ENCODE data around the gene RABEPK. TPM values are rescaled to one million over a fixed set of nuclear protein-coding genes. Genes with fewer than 3 reads are reported as not detected.
"Not testable (repeated sequence)": the region's sequence is repeated elsewhere in the genome, so short reads cannot be mapped to it uniquely, and the experiment has no call there.

RABEPK gene
- total RNA-seq, 4 donors from 2014 or later: 11.4 to 14.6 (median 13.3) TPM

GRCh38 chr9:125183054-125183453, 17.3 kb upstream of the RABEPK start:
- Histone ChIP-seq H3K9me3 (no peaks in the 10 kb centered on the region), H3K4me1 (peaks cover 32% of the 10 kb centered on the region), H3K27me3 (no peaks in the 10 kb centered on the region), H3K27ac (no peak overlapping the region), H3K4me3 (no peak overlapping the region), H3K36me3 (peaks cover 6% of the 10 kb centered on the region)
- 63% methylated on average over 2 of the region's 2 CpGs for WGBS
- no peak for TF ChIP-seq CTCF (IDR thresholded peaks at IDR 0.05)
- no peak for TF ChIP-seq POLR2A (IDR thresholded peaks at IDR 0.05)
- no peak for TF ChIP-seq EP300 (IDR thresholded peaks at IDR 0.05)
- TF ChIP-seq POLR2AphosphoS5 (IDR thresholded peaks at IDR 0.05): no peak
- DNase-seq (ENCODE audit: low spot score in 2 of 2): no peak

DNA sequence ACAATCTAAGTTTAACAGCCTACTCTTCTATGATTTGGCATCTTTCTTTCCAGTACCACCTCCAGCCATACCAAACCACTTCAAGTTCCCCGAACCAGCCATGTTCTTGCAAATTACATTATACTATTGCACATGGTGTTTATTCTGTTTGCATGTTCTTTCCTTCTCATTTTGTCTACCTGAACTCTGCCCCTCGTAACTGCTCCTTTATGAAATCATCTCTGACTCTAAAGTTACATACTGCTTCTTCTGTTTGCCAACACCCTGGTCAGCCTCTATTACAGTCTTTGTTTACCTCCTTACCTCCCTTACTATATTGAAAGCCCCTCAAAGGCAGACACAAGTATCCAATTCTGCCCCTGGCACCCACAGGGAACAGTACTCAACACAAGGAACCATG, 16.8 kb upstream of the RABEPK start:
- H3K4me1 ChIP-seq: peaks cover 37% of the 10 kb centered on the region
- no peak for DNase-seq (ENCODE audit: low spot score in 2 of 2)
- H3K36me3 ChIP-seq: peaks cover 6% of the 10 kb centered on the region
- no peak overlapping the region for H3K27ac ChIP-seq
- 85% methylated on average over 2 of the region's 2 CpGs for WGBS
- no peak for TF ChIP-seq POLR2AphosphoS5 (IDR thresholded peaks at IDR 0.05)
- TF ChIP-seq POLR2A (IDR thresholded peaks at IDR 0.05): no peak
- TF ChIP-seq CTCF (IDR thresholded peaks at IDR 0.05): no peak
- H3K4me3 ChIP-seq: no peak overlapping the region
- no peaks in the 10 kb centered on the region for H3K27me3 ChIP-seq
- no peaks in the 10 kb centered on the region for H3K9me3 ChIP-seq

DNA sequence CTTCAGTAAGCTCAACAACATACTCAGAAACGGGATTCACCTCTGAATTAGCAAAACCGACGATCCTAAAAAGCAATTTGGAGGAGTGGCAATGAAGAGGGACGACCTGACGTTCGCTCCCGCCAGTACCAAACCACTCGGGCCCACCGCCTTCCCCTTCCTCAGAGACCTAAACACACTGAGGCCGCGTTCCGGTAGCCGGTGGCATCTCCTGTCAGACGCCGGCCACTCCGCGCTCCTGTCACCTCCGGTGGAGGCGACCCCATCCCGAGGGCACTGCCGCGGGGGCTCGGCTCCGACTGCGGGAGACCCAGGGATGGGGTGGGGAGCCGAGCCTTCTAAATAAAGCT, 11.4 kb upstream of the RABEPK start:
- Histone ChIP-seq H3K4me3 (peak overlapping the region; percentile 90), H3K9me3 (no peaks in the 10 kb centered on the region), H3K4me1 (peaks cover 45% of the 10 kb centered on the region), H3K36me3 (peaks cover 3% of the 10 kb centered on the region), H3K27me3 (no peaks in the 10 kb centered on the region), H3K27ac (peak overlapping the region; percentile 96)
- TF ChIP-seq POLR2A (IDR thresholded peaks at IDR 0.05): no peak
- no peak for TF ChIP-seq CTCF (IDR thresholded peaks at IDR 0.05)
- no peak for TF ChIP-seq POLR2AphosphoS5 (IDR thresholded peaks at IDR 0.05)
- no peak for TF ChIP-seq EP300 (IDR thresholded peaks at IDR 0.05)
- WGBS: 0% methylated on average over 11 of the region's 26 CpGs
- DNase-seq (ENCODE audit: low spot score in 2 of 2): peak in 1 of 2 donors; percentile 78

DNA sequence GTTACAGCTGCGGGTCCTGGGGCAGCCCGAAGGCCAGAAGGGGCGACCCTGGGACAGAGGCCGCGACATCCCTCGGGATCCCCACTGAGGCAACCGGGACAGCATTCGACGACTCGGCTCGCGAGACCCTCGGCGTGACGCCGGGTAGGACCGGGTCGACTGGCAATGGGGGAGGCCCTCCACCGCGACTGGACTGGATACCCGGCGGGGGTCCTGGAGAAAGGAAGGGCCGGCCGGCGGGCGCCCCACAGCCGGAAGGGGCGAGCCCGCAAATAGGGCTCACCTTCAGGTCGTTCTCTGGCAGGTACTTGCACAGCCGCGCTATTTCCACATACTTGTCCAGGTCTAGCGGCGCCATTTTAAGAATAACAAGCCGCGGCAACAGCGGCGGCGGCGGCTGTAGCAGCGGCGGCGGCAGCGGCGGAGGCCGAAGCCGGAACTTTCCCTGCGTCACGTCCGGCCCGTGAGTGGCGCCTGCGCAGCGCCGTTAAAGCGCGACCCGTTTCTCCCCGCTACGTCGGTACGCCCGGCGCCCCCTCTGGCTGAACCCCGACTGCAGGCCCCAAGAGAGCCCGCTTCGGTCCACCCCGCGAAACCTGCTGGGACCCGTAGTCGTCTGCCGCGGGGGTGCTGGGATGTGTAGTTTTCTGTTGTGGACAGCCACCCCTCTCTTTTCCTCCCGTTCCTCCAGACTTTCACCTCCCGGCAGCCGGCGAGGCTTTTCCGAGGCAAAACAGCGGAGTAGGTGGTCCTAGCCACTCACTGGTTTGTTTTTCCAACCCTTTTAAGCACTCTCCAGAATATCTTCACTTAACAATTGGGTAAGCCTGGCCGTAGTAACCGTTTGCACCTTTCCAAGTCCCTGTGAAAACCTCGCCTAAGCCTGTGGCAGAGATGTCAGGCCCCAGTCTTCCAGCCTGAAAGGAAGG, 10.7 kb upstream of the RABEPK start, which contains the start of gene PPP6C:
Gene PPP6C, minus strand, starts transcription at position 443 of the 929 bp plus-strand sequence. Its CDS starts 85 bp downstream, at position 358.
- TF ChIP-seq EP300 (IDR thresholded peaks at IDR 0.05): no peak
- peak; percentile 77 to 85 for TF ChIP-seq POLR2A (IDR thresholded peaks at IDR 0.05)
- TF ChIP-seq POLR2AphosphoS5 (IDR thresholded peaks at IDR 0.05): peak; percentile 56 to 92 (median 86)
- TF ChIP-seq CTCF (IDR thresholded peaks at IDR 0.05): peak; percentile 56 to 80
- DNase-seq (ENCODE audit: low spot score in 2 of 2): peak; percentile 98
- peak within 1 kb of the TSS; percentile 96 for H3K27ac ChIP-seq
- peak within 1 kb of the TSS; percentile 90 for H3K4me3 ChIP-seq
- H3K27me3 ChIP-seq: no peaks in the 10 kb centered on the region
- H3K36me3 ChIP-seq: no peaks in the 10 kb centered on the region
- H3K4me1 ChIP-seq: peaks cover 45% of the 10 kb centered on the region
- WGBS: under 1% methylated on average over 34 of the region's 82 CpGs
- no peaks in the 10 kb centered on the region for H3K9me3 ChIP-seq

- H3K27me3 ChIP-seq: no peaks in the 10 kb centered on the region
- peaks cover 45% of the 10 kb centered on the region for H3K4me1 ChIP-seq
- peak overlapping the region; percentile 90 for H3K4me3 ChIP-seq
- H3K9me3 ChIP-seq: no peaks in the 10 kb centered on the region
- 41% methylated on average over 14 of the region's 14 CpGs for WGBS
- no peak for TF ChIP-seq POLR2AphosphoS5 (IDR thresholded peaks at IDR 0.05)
- no peak for TF ChIP-seq CTCF (IDR thresholded peaks at IDR 0.05)
- TF ChIP-seq EP300 (IDR thresholded peaks at IDR 0.05): no peak
- no peak for TF ChIP-seq POLR2A (IDR thresholded peaks at IDR 0.05)
- no peak for DNase-seq (ENCODE audit: low spot score in 2 of 2)
- H3K36me3 ChIP-seq: no peaks in the 10 kb centered on the region
- H3K27ac ChIP-seq: peak overlapping the region; percentile 96
These were observed 10.0 kb upstream of the RABEPK start for GRCh38 chr9:125190361-125190801.

- peaks cover 16% of the 10 kb centered on the region for H3K4me1 ChIP-seq
- 97% methylated on average over 5 of the region's 5 CpGs for WGBS
These were observed 5.9 kb upstream of the RABEPK start for GRCh38 chr9:125194466-125194865.

DNA sequence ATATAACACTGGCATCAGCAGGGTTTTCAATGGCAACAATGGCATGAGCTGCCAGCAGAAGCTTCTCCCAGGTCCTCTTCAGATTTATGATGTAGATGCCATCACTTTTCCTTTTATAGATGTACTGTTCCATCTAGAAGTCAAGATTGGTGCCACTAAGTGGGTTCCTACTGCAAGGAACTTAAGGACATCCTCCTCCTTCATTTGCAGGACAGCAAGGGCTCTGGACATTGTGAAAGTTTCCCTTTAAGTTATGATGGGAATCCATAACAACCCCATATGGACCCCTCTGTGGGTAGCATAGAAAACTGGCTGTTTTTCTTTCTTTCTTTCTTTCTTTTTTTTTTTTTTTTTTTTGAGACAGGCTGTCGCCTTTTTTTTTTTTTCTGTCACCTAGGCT, 4.8 kb upstream of the RABEPK start:
- H3K36me3 ChIP-seq; DNase-seq (ENCODE audit: low spot score in 2 of 2); H3K27ac ChIP-seq; H3K27me3 ChIP-seq; H3K9me3 ChIP-seq; H3K4me3 ChIP-seq: not testable (repeated sequence)
- peaks cover 13% of the 10 kb centered on the region for H3K4me1 ChIP-seq
- 79% methylated on average over 1 of the region's 1 CpG for WGBS

More at GRCh38 chr9:125194466-125194865, 5.9 kb upstream of the RABEPK start:
- DNase-seq (ENCODE audit: low spot score in 2 of 2); H3K9me3 ChIP-seq; H3K27me3 ChIP-seq; H3K36me3 ChIP-seq; H3K27ac ChIP-seq; H3K4me3 ChIP-seq: not testable (repeated sequence)

Data from suprapubic skin (tissue), 4 donors.